Measurements from ENCODE around the gene ST13.
A peak's percentile ranks its signal among the peaks of the same experiment; 100 is the strongest.
"Not testable (repeated sequence)": the region's sequence is repeated elsewhere in the genome, so short reads cannot be mapped to it uniquely, and the experiment has no call there.

Gene ST13

DNA sequence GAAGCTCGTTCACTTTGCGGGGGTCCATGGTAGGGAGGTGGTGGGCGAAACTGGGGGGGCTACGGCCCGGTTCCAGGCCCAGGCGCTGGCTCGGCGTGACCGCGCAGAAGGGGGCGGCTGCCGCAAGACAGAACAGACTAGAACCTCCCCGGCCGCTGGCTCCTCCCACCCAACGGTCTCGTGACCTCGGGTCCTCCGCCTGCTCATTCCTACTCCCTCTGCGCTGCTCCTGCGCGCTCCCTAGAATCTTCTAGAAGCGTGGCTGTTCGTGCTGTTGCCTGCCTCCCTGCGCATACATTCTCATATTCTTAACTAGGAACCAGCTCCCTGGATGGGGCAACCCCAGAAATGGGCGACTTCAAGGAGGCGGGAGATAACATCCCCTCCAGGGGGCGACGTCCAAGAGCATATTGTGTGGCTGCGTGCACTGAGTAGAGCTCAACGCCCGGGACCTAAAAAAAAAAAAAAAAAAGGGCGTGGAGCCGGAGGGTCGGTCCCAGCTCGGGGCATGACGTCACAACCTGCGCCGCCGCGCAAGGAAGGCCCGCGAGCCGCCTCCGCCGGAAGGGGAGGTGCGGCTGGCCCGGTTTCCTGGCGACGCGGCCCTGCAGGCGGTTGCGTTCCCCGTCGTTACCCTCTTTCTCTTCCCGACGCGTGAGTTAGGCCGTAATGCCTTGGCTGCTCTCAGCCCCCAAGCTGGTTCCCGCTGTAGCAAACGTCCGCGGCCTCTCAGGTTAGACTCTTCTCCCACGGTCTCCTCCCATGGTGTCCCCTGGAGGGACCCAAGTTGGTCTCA lies at the start of gene ST13, which contains the start of gene XPNPEP3:
TSS of gene ST13 (minus strand) at position 127 of the 796 bp plus-strand sequence. CDS start at position 28, 99 bp downstream.
TSS of gene XPNPEP3 (plus strand) at position 636 of the 796 bp plus-strand sequence. CDS start at position 670, 34 bp downstream.
- DNase-seq: peak; percentile 98

DNA sequence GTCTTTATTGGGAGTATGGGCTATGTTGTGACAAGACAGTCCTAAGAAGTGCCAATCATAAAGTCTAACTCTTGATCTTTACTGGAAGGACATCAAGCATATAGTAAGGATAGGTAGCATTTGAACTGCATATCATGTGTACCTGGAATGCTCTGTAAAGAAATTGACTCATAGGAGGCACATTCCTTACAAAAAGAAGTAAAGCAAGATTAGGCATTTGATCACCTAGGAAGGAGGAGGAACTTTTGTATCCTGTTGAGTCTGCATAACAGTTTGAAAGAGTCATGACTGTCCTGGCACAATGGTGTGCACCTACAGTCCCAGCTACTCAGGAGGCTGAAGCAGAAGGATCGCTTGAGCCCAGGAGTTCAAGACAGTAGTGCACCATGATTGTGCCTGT lies 47.7 kb upstream of the ST13 start:
- no peak for DNase-seq

DNA sequence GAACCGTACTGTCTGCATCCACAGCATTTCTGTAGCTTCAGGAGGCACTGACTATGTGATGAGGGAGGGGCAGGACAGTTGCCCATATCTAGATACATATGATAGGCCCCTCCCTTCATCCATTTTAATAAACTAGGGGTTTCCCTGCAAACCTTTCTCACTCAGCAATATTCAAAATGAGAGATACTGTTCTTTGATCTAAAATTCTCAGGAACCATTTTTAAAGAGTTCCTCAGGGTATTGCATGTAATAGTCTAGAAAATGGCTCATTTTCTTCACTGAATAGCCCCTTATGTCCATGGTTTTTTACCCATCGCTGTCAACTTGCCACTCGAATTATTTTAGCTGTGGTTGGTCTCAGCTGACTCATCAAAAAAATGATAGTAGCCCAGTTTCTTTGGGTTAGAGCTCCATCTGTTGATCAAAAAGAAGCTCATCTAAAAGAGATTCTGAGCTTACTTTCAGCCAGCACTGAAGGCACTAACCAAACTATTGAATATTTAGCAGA lies 42.5 kb upstream of the ST13 start:
- DNase-seq: no peak

DNA sequence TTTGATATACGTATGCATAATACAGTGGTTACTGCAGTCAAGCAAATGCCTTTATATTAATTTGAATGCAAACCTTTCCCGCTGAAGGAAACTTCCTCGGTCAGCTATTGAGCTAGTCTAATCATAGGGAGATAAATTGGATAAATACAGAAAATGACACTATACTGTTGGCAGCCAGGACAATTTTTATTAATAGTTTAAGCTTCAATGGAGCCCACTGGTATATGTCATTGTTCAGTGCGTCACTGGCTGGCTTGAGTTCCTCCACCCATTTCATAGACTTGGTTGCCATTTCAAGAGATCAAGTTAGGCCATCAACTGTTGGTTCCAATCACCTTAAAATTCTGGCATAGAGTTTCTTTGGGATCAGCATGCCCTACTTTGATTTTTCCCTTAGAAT lies 38.0 kb upstream of the ST13 start:
- DNase-seq: no peak

DNA sequence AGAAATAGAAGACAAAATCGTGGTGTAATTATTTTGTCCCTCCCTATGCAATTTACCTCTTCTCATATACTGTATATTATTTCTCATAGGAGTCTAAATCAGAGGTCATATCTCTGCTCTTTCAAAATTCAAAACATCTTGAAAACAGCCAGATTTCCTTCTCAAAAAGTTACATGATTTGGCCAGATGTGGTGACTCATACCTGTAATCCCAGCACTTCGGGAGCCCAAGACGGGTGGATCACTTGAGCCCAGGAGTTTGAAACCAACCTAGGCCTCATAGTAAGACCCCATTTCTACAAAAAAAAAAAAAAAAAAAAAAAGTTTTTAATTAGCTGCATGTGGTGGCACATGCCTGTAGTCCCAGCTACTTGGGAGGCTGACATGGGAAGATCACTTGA lies 34.4 kb upstream of the ST13 start:
- DNase-seq: no peak

DNA sequence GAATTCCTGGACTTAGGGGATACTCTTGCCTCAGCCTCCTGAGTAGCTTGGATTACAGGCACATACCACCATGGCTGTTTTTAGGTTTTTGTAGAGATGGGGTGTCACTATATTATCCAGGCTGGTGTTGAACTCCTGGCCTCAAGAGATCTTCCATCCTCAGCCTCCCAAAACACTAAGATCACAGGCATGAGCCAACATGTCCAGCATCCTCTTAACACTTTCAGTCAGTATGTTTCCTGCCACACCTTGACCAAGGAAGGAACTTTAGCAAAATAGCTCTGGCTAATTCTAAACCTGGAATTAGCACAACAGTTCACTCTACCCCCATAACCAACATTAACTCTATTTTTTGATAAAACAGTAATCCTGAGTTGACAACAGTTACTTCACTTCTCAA lies 32.7 kb upstream of the ST13 start:
- DNase-seq: no peak

DNA sequence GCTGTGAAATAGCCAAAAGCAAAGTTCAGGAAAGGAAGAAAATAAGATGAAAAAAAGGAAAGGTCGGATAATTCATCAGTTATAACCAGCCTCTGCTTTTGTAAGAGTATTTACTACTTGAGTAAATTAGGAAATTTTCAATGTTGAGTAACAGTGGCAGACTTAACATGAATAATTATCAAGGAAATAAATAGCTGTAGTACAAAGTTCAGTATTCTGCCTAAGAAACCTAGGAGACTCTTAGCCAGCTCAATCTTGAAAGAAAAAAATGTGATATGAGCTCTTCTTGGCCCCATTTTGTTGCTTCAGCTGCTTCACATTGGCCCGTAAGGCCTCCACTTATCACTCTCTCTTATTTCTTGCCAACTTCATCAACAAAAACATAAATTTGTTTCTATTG lies 22.5 kb upstream of the ST13 start:
- no peak for DNase-seq

DNA sequence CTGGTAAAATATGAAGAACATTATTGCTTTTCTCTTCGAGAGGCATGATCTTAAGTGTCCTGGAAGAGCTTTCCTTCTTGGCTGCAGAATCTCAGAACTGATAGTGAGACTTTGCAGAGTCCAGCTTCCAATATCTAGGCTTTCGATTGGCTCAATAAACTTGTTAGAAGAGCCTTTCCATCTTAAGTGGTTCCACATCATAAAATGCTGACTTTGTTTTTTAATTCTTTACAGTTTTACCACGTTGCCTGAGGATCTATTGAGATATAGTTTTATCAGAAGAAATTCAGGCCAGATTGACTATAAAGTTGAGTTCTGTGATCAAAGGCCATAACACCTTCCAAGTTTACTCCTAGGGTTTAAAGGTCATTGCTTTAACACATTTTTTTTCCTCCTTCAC lies 21.0 kb upstream of the ST13 start:
- DNase-seq: no peak

DNA sequence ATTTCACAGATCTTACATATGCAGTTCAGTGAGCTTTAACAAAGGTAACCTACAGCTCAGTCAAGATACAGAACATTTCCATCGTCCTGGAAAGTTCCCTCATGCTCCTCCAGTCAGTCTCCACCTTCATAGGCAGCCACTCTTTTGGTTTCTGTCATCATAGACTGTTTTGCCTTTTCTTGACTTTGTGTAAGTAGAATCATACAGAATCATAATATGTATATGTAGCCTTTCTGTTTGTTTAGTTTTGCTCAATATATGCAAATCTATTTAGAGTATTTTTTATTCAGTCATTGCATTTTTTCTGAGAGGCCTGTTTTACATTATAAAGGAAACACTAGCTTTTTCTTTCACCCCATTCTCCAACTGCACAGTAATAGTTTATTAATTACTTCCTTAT lies 20.5 kb upstream of the ST13 start:
- no peak for DNase-seq

DNA sequence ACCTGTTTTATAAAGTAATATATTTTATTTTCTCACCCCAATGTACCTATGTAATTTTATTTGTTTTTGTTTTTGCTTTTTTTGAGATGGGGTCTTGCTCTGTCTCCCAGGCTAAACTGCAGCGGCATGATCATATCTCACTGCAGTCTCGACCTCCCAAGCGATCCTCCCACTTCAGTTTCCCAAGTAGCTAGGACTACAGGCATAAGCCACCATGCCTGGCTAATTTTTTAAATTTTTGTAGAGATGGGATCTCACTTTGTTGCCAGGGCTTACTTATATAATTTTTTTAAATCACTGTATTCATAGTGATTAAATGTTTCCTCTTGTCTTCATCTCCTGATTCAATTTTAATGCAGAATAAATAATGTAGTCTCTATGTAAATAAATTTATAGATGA lies 18.7 kb upstream of the ST13 start:
- DNase-seq: no peak

DNA sequence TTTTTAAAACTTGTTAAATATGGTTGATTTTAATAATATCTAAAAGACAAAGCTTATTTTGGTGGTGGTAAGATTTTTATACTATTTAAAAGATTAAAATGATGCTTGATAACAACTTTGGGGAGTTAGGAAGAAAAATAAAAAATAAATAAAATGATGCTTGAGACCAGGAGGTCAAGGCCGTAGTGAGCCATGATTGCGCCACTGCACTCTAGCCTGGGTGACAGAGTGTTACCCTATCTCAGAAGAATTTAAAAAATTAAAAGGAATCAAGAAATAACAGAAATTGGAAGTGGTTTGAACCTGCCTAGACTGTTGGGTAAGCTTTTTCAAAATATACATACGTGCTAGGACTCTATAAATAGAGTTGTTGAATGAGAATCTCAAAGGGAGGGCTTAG lies 17.6 kb upstream of the ST13 start:
- DNase-seq: no peak

DNA sequence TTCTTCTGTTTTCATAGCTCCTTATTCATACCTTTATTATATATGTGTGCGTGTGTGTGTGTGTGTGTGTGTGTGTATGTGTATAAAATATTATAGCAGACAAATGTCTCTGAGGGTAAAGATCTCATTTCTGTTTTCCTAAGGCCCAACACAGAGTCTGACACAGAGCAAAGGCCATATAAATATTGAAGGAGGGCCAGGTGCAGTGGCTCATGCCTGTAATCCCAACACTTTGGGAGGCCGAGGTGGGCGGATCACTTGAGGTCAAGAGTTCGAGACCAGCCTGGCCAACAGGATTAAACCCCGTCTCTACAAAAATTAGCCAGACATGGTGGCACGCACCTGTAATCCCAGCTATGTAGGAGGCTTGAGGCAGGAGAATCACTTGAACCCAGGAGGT lies 11.9 kb upstream of the ST13 start:
- DNase-seq: not testable (repeated sequence)

DNA sequence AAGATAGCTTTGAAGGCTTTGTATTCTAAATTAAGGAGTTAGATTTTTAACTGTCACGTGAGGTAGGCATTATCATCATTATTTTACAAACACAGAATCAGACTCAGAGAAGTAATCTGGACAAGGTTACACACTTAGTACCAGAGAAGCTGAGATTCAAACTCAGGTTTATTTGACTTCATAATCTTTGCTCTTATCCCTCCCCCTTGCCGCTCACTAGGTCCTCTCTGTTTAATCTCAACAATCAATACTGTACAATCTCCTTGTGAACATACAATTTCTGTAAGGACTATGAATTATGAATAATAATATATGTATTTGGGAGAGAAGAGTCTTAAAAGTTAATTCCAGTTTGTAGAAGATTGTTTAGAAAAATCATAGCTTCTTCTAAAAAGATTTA lies 10.7 kb upstream of the ST13 start:
- no peak for DNase-seq

DNA sequence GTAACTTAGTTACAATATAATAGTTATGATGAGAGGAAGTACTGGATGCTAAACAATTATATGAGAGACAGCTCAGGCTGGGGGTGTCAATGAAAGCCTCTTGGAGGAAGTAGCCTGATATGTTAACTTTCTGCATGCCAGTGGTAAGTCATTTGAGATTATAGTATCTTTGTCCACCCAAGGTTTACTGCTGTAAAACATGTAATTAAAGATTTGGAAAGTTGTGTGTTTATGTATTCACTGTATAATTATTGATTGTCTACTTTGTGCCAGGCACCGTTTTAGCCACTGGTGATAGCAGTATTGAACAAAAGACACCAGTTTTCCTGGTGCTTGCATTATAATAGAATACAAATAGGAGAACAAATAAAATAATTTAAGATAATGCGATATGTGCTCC lies 6.1 kb upstream of the ST13 start:
- DNase-seq: no peak

DNA sequence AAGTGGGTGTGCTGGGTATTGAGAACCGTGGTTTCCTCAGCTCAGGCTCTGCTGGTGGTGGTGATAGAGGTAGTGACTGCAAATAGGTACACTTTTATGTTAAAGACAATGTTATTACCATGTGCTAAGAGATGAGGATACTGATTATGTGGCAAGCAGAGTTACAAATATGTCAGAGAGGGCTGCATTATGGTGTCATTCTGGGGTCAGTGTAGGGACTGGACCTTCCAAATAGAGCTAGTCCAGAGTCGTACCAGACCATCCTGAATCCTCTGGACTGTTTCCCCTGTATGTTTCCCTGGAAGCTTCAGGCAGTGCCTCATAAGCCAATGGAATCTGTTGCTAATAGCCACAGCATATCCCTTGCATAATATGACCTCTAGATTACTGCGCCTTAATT lies 5.6 kb upstream of the ST13 start, which contains the start of gene DNAJB7:
TSS of gene DNAJB7 (minus strand) at position 101 of the 400 bp plus-strand sequence. CDS start 119 bp downstream, outside the sequence.
- no peak for DNase-seq

DNA sequence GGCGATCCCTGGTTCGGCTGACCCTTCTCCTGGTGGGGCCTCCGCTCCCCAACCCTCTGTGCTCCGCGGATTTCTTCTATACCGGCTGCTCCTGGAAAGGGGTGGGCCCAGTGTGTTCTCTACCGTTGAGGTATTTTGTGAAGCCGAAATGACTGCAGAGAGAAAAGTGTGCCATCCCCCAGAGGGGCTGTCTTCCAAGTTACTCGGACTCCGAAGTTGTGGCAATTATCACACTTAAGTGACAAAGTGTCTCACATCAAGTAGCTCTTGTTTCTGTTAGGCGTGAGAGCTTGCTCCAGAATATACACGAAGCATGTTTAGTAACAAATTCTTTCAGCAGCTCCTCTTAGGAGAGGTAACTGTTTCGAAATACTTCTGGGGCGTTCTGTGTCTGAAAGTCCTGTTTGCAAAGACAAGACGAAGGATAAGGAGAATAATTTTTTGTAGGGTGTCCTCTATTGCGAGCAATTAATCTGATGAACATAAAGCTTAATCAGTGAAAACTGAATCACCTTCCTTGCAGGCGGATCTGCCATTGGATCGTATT lies 943 bp upstream of the ST13 start:
- DNase-seq: no peak

DNA sequence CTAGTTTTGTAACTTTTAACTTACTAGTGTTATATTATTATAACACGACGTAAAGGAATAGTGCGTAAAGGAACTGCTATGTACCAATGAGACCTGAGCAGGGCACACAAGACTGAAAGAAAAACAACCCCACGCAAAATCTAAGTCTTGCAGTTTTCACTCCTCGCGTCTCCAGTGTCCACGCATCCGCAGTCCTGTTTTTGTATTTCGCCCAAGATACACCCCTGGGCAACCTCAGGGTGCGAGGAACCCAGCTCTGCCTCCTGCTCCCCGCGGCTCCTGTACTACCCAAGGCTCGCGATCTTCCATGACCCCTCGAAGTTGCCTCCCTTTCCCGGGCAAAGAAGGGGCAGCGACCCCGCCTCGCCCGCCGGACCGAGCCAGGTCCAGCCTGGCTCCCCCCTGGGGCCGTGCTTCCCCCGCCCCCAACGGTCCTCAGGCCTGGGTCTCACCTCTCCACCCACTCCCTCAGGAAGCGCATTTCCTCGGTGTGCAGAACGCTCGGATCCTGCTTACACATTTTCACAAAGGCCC lies 393 bp downstream of the ST13 start:
- DNase-seq: no peak

DNA sequence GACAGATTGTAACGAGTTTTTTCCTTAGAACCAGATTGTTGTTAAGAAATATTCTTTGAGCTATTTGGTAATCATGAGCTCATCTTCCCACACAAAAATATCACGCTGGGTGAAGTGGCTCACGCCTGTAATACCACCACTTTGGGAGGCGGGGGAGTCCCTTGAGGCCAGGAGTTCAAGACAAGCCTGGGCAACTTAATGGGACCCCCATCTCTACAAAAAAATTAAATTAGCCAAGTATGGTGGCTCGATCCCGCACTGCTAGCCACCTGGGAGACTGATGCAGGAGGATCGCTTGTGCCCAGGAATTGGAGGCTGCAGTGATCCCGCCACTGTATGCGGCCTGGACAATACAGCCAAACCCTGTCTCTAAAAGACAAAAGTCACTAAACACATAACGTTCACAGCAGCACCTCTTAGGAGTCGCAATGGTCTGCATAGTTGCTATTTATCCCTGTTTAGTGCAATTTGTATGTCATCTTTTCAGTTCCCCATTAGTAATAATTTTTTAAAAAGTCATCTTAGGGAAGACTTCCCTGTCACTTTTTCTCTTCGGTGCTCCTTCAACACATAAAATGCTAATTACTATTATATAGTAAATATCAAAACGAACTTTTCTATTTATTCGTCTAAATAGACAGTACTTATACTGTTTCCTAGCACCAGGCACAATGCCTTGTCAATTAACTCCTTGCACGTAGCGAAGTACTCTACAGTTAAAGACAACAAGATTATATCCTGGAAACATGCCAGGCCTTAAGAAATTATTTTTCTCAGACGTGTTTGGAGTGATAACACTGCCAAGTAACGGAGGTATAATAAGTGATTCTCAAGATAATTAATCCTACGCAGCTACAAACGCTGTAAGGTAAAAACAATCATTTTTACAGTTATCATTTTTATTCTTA lies 1.1 kb downstream of the ST13 start:
- DNase-seq: no peak

DNA sequence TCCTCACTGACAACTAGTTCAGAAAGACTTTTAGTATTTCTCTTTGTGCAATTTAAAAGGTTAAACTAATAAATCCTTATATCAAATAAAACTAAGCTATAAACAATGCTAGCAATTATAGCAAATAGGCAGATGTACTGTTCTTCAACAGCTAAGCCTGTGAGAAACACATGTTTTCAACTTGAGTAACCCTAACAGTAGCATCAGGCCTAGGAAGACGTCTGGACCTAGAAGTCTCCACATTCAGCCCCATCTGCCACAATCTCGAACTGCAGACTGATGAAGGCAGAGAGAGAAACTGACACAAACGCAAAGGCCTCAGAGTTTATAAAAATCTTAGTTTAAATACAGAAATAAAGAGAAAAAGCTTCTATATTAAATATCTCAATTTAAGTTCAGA lies 2.5 kb downstream of the ST13 start:
- no peak for DNase-seq

DNA sequence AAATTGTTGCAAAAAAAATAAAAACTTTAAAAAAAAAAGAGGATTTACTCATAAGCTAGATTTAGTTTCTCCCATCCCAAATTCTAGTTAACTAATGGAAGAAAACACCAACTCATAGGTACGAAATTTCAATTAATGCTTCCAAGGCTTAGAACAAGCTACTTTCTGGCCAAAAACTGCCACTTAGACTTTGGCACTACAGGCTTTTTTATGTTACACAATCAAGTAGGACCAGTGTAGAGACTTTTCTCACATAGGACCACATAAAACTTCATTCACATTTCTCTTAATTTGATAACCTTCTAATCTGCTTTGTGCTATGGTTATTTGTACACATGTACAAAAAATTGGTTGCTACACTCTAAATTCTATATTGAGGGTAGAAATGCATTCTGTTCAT lies 3.1 kb downstream of the ST13 start:
- DNase-seq: no peak

DNA sequence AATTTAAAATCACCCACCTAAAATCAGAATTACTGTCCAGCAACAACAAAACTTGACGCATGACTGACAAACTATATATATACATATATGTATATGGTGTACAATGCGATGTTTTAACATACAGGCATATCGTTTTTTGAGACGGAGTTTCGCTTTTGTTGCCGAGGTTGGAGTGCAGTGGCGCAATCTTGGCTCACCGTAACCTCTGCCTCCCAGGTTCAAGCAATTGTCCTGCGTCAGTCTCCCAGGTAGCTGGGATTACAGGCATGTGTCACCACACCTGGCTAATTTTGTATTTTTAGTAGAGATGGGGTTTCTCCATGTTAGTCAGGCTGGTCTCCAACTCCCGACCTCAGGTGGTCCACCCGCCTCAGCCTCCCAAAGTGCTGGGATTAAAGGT lies 10.6 kb downstream of the ST13 start:
- DNase-seq: not testable (repeated sequence)

DNA sequence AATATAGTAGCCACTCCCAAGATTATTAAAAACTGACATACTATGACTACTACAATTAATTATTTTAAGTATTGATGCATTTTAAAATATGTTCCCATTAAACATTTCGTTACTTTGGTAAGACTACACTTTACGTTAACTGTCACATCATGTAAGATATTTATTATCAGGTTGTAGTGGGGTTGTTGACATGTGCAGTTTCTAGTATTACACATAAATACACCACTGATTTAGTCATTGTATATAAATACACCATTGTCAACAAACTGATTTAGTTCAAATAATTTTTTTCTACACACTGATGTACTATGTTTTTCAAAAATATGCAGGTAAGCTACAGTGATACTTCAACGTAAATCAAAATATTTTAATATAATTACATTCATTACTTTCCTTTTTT lies 11.5 kb downstream of the ST13 start:
- DNase-seq: no peak

DNA sequence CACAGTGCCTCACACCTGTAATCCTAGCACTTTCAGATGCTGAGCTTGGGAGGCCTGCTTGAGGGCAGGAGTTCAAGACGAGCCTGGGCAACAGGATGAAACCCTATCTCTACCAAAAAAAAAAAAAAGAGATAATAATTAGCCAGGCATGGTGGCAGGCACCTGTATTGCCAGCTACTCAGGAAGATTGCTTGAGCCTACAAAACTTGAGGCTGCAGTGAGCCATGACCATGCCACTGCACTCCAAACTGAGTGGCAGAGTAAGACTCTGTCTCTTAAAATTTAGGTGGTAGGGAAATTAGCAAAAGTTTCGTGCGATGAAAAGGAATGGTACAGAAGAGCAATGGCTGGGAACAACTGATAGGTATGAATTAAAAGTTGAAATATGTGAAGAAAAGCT lies 18.0 kb downstream of the ST13 start:
- DNase-seq: no peak
